HG03469 (cell line): Measurements from ENCODE around the gene RNH1.
"Not testable (repeated sequence)": the region's sequence is repeated elsewhere in the genome, so short reads cannot be mapped to it uniquely, and the experiment has no call there.

Experiments used
- ATAC-seq: cut with Tn5 transposase; IDR thresholded peaks from one replicate; pipeline ENCODE4 v1.9.1; 2021; ENCODE audit warnings: mild to moderate bottlenecking, moderate library complexity, moderate number of reproducible peaks; ENCODE audit not compliant: unreplicated experiment

Gene RNH1

GRCh38 chr11:479311-479710 is 27.7 kb downstream of the RNH1 start:
- no peak for ATAC-seq

GRCh38 chr11:477052-477715 is 29.9 kb downstream of the RNH1 start:
- no peak for ATAC-seq

- no peak for ATAC-seq
Observed at GRCh38 chr11:476416-476815, 30.6 kb downstream of the RNH1 start.

- ATAC-seq = no peak
Observed at GRCh38 chr11:475941-476340, 31.1 kb downstream of the RNH1 start.

- no peak for ATAC-seq
Observed at GRCh38 chr11:474914-475506, 32.0 kb downstream of the RNH1 start.

- ATAC-seq = no peak
Observed at GRCh38 chr11:473962-474785, 32.9 kb downstream of the RNH1 start.

GRCh38 chr11:473415-473814 is 33.6 kb downstream of the RNH1 start:
- no peak for ATAC-seq

- ATAC-seq = no peak
Observed at GRCh38 chr11:472816-473215, 34.2 kb downstream of the RNH1 start.

GRCh38 chr11:472272-472671 is 34.8 kb downstream of the RNH1 start:
- ATAC-seq = no peak

GRCh38 chr11:471468-472145 is 35.4 kb downstream of the RNH1 start:
- no peak for ATAC-seq

GRCh38 chr11:469684-470560 is 37.1 kb downstream of the RNH1 start:
- ATAC-seq = no peak

GRCh38 chr11:469026-469683 is 37.9 kb downstream of the RNH1 start:
- not testable (repeated sequence) for ATAC-seq

GRCh38 chr11:468493-468892 is 38.5 kb downstream of the RNH1 start:
- ATAC-seq = no peak

- ATAC-seq = no peak
Observed at GRCh38 chr11:468036-468435, 39.0 kb downstream of the RNH1 start.

GRCh38 chr11:465896-466530 is 41.0 kb downstream of the RNH1 start:
- no peak for ATAC-seq

- ATAC-seq = no peak
Observed at GRCh38 chr11:464316-464715, 42.7 kb downstream of the RNH1 start.

- ATAC-seq = no peak
Observed at GRCh38 chr11:462107-462890, 44.7 kb downstream of the RNH1 start.

GRCh38 chr11:461626-462025 is 45.4 kb downstream of the RNH1 start:
- ATAC-seq = no peak
